GM19099 (cell line): ENCODE data around the gene IRF5.

Experiments
- POLR2A ChIP-seq: IDR thresholded peaks from 3 replicates; pipeline ENCODE4 v1.6.1; 2011; ENCODE audit warnings: low read depth; ENCODE audit not compliant: insufficient read length; ENCODE audit errors: extremely low read depth

The IRF5 gene

DNA sequence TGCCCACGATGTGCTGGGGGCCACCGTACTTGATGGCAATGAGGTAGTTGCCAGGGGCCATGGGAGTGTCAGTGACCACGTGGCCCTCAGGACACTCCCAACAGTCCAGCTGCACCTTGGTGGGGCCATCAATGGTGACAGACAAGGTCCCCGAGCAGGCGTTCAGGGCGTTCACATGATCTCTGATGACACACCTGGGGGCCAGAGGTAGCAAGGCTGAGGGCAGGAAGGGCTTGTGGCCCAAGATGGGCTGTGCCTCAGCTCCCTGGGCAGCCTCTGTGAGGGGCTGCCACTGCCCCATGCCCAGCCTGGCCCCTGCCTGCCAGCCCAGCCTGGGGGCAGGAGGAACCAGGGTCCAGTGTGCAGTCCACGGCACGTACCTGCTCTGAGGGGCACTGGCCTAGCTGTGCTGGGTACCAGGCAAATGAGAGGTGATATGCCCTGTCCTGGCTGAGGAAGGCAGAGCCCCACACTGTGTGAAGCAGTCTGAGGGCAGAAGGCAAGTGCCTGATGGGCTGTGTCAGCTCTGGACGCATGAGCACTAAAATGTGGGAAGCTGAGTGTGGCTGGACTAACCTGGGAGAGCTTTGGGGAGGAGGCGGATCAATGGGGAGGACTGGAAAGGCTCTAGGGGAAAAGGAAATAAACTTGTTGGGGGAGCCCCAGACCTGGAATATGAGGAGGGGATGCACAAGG is 23.7 kb upstream of the IRF5 start:
- no peak for TF ChIP-seq POLR2A

DNA sequence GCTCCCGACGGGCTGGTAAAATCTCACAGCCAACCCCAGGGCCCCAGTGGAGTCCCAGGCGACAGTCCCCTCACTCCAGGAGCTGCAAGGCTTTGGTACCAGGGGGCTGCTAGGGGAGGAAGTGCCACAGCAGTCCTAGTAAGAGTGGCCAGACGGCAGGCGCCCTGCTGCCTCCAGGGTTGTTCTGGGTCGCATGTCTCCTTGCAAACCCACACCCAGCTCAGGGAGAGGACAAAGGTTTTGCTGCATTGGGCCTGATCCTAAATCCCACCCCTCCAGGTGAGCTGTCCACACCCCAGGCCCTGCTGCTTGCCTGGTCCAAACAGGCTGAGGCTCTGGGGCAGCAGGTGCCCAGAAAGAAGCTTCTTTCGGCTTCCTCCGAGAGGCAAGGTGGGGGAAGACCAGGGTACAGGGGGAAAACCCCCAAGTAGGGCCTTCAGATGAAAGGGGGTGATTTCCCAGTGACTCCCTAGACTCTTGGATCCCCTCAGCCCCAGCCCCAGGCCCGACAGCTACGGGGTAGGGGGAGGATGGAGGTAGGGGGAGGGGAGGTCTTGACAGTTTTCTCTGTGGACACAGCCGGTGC is 23.1 kb upstream of the IRF5 start:
- no peak for TF ChIP-seq POLR2A

DNA sequence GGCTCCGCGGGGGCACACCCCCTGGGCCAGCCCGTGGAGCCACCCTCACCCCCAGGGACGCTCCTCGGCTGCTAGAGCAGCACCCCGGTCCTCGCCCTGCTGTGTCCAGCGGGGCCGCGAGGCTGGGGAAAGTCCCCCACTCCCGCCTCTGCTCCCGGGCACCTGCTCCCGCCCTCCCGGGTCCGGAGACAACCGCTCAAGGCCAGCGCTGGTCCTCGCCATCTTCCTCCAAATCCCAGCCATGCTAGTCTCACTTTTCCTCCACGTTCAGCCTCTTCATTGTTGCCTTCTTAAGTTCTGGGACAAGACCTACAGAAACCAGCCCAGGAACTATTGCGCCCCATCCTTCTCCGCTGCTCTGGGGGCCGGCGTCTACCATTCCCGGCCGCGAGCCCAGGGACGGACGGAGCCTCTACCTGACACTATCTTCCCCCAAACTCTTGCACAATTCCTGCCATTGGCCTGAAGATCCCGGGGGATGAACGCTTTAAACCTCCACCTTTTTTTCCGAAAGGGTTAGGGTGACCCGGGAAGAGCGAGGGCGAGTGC is 22.4 kb upstream of the IRF5 start:
- TF ChIP-seq POLR2A = no peak

DNA sequence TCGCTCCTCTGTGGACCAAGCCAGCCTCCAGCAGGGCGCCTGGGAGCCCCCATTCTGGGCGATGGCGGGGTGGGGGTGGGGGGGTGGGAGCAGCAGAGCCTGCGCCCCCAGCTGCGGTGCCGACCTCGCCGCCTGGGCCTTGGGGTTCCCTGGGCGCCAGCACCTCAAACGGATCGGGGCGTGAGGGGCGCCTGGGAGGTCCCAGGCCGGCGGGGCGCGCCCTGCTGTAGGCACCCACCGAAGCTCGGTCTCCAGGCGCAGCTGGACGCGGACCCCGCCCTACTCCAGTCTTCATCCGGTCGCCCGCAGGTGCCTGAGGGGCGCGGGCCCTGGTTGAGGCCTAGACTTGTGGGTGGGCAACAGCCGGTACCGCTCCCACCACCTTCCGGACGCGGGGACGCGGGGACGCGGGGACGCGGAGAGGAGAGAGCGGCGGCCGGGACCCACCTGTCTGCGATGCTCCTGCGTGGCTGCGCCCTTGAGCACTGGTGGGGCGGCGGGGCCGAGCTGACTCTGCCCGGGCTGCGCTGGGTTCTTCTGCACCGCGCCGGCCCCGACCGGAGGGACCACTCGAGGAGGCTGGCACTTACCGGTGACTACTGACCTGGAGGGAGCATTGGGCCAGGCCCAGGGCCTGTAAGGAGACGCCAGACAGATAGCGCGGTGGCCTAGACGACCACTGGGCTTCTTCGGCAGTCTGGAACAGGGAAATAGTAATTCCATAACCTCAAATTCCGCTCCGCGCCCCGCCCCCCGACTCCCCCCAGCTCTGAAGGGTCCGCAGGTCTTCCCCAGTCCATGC is 21.7 kb upstream of the IRF5 start:
- TF ChIP-seq POLR2A = no peak

DNA sequence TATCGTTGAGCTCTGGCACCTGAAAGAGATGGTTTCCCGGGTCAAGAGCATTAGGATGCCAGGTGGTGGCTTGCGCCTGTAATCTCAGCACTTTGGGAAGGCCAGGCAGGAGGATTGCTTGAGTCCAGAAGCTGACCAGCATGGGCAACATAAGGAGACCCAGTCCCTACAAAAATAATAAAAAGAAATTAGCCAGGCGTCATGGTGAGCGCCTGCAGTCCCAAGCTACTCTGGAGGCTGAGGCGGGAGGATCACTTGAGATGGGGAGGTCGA is 21.1 kb upstream of the IRF5 start:
- TF ChIP-seq POLR2A = no peak

DNA sequence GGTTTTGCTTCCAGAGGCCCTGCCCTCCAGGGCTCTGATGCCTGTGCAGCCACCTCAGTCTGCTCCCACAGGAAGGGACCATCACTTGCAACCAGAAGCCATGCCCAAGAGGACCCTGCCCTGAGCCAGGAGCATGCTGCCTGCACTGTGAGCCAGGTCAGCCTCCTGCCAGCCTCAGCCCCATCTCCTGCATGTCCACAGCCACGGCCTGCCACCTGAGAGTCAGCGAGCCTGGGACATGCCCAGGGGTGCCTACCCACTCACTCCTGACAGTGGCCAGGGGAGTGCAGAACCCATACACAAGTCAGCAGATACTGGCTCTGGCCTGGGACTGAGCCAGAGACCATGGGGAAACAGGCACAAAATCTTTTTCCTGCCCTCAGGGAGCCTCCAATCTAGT is 20.6 kb upstream of the IRF5 start:
- no peak for TF ChIP-seq POLR2A

DNA sequence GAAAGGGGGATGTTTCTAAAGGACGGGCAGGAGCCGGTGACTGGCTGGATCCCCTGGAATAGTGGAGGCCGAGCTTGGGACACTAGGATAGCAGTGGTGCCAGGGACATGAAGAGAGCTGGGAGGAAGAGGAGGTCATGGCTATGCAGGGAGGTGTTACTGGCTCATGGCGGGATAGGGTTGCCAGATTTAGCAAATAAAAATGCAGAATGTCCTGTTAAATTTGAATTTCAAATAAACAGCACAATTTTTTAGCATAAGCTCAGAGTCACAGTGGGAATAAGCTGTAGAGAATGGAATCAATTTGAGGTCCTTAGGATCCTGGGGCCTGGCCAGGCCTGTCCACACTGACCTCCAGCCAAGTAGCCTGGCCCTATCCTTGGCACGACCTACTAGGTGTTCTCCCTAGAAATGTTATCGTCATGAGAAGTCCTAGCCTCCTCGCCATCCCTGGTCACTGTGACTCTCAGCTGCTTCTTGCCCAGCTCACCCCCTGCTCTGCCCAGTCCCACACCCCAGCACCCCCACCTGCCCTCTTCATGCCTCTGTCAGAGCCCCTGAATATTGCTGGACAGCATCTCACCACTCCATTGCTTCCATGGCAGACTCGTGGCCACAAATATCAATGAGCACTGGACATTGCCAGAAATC is 19.6 kb upstream of the IRF5 start:
- no peak for TF ChIP-seq POLR2A

DNA sequence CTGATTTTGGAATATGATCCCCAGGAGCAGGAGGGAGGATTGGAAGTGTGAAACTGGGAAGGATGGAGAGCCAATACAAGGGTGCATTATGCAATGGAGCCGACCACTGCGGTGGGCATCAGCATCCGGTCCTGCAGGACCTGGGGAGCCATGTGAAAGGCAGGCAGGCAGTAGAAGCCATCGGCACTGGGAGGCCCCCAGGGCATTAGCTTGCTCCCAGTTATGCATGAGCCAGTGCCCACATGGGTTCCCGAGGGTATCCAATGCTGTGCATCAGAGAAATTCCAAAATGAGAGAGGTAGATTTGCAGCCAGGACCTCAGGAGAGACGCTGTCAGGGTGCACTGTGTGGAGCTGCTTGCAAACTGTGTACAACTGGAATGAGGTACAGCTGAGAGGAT is 18.5 kb upstream of the IRF5 start:
- TF ChIP-seq POLR2A = no peak

DNA sequence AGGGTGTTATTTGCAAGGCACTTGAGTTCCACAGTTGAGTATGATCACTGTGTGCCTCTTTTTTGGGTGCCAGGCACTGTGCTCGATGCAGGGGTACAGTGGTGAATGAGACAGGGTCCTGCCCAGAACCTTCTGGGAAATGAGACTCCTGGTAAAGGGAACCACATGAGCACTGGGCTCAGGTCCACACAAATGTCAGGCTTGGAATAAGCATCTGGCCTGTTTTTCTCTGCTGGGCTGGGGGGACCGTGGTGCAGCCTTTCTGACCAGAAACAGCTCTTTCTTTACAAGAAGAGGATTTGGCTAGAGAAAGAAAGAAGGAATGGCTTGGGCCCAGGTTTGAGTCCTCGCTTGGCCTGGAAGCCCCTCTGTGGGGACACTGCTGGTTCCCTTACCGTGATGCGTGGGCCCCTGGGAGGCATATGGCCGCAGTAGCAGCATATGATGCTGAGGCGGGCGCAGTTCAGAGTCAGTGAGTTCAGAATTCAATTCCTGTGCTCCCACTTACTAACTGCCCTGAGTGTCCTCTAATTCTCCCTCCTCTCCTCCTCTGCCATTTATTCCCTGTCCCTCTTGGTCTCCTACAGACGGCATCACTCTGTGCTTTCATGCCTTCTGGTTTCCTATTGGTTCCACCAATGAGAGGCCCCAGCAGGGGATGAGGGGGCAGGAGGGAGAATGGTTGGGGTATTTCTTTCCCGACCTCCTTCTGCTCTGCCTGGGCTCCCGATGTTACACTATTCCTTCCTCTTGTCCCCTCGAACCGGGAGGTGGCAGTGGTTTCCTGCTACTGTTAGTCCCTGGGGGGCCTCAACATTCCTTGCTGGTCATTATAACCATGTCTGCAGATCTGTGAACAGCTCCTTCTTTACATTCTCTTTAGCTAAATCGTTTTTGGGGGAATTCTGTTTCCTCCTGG is 17.6 kb upstream of the IRF5 start:
- no peak for TF ChIP-seq POLR2A

DNA sequence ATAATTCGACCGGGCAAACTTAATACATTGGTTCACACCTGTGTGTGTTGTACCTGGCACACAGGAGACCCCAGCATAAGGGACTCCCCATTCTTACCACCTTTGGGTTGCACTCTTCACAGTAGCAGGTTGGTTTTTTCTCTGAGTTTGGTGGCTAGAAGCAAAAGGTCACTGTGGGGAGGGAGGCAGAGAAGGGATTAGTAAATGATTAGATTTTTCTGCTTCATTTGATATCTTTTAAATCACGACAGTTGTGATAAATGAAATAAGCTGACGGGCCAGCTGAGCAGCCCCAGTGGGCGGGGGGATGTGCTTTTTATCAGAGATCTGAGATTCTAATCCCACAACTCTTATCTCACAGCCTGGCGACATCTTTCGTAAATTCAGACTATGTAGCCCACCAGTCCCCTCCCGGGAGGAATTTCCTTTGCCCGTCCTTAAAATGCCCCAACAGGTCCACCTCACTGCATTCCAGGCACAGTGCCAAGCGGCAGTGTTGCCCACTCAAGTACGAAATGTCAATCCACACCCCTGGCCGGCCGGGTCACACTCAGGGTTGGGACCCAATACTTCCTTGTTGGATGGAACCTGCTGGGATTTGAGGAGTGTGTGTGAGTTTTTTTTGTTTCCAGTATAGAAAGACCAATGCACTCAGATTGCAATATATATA is 16.7 kb upstream of the IRF5 start:
- TF ChIP-seq POLR2A = no peak

DNA sequence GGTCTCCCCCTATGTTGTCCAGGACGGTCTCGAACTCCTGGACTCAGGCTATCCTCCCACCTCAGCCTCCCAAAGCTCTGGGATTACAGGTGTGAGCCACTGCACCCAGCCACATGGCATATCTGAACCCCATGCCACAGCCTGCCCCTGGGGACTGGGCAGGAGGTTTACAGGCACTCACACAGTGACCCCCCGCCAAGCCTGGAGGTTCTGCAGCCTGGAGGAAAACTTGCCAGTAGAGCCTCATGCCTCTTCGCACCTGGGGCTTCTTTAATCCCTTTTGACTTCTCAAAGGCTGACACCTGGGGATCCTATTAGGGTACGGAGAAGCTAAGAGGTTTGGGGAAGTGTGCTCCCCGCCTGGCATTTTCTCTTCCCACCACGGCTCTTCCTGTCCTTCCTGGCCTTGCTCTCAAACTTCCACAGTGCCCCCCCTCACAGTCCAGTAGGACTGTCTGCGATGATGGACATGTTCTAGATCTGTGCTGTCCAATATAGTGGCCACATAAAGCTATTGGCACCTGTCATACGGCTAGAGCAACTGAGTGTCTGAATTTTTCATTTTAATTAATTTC is 15.8 kb upstream of the IRF5 start:
- no peak for TF ChIP-seq POLR2A

DNA sequence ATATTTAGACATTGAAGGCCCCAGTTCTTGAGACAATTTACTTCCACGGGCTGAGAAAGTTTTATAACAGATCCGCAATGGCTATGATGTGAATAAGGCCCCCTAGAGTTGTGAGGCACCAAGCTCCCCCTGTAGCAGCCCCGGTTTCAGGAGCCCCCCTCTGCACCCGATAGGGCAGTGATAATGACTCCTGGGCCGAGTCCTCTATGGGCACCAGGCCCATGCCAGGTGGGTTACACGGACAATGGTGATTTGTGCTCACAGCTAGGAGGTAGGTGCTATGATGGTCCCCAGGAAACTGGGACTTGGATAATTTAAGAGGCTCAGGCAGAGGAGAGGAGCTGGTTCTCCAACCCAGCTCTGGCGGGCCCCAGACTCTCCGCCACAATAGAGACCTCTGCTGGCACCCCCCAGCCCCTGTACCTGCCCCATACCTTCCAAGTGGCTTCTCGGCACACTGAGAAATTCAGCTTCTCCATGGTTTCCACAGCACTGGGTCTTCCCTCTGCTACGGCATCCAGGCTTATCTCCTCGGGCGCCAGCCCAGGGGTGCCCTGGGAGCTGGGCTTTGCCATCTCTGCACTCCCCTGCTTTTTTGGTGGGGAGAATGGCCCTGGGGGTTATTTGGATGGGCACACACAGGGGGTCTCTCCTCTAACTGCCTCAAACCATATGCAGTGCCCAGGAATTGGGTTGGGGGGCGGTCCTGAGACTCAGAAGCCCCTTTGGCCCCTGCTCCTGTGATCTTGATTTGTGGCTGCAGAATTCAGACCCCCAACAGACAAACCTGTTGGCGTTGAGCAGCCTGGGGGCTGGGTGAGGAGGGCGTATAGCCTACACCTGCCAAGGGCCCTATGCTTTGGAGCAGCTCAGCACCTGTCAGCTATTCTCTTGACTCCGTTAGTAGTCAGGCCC is 15.0 kb upstream of the IRF5 start:
- no peak for TF ChIP-seq POLR2A

DNA sequence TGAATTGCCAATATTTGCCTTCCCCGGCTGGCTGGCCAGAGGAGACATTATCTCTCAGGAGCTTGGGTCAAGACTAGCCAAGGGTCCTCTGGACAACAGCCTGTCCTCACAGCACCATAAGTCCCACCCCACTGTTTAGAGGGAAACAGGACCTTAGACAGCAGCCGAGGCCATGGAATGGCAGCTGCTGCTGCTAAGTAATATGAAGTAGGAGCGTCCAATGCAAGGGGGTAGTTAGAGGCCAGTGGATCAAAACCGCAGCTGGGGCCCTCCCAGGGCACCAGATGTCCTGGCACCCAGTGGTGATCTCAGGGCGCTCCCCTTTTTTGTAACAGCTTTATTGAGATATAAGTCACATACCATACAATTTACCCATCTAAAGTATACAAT is 14.3 kb upstream of the IRF5 start:
- no peak for TF ChIP-seq POLR2A
